Suprapubic skin (tissue), 4 donors: ENCODE measurements around the gene GC. TPM values are rescaled to one million over a fixed set of nuclear protein-coding genes. Genes with fewer than 3 reads are reported as not detected.

ENCODE experiments used
- DNase-seq, 2 donors: peaks; one replicate each; pipeline ENCODE4 v3.0.0-alpha.2; 2019; ENCODE audit warnings: low spot score in 2 of 2
- H3K27ac ChIP-seq: fragments of 200-600 bp; sonication (generic); one replicate; pipeline ENCODE4 v1.5.1; 2019
- H3K27me3 ChIP-seq: fragments of 200-600 bp; sonication (generic); one replicate; pipeline ENCODE4 v1.5.1; 2019
- H3K36me3 ChIP-seq: fragments of 200-600 bp; sonication (generic); one replicate; pipeline ENCODE4 v1.5.1; 2019
- H3K4me1 ChIP-seq: fragments of 200-600 bp; sonication (generic); one replicate; pipeline ENCODE4 v1.5.1; 2019
- H3K4me3 ChIP-seq: fragments of 200-600 bp; sonication (generic); one replicate; pipeline ENCODE4 v1.5.1; 2019; ENCODE audit warnings: mild to moderate bottlenecking
- H3K9me3 ChIP-seq: fragments of 200-600 bp; sonication (generic); one replicate; pipeline ENCODE4 v1.5.1; 2019
- CTCF ChIP-seq, 2 donors: fragments of 200-600 bp in 1 of 2; fragments of 450-650 bp in 1 of 2; sonication (generic) in 1 of 2; IDR thresholded peaks; one replicate each; pipeline ENCODE4 v1.5.1; 2016 to 2019; ENCODE audit warnings: antibody characterized with exemption in 2 of 2, mild to moderate bottlenecking in 1 of 2, moderate library complexity in 1 of 2
- EP300 ChIP-seq: sonication (generic); formaldehyde crosslinking; IDR thresholded peaks from one replicate; pipeline ENCODE4 v1.6.1; 2017; ENCODE audit warnings: antibody characterized with exemption
- POLR2A ChIP-seq, 2 donors: fragments of 450-650 bp; IDR thresholded peaks; one replicate each; pipeline ENCODE4 v1.6.1; 2017; ENCODE audit warnings: antibody characterized with exemption in 2 of 2, mild to moderate bottlenecking in 2 of 2, moderate library complexity in 2 of 2
- POLR2AphosphoS5 ChIP-seq, 3 donors: sonication (generic); formaldehyde crosslinking; IDR thresholded peaks; one replicate each; pipeline ENCODE4 v1.6.1; 2017; ENCODE audit warnings: antibody characterized with exemption in 3 of 3
- WGBS: methylation state at CpG from one replicate; pipeline ENCODE4 v1.1.5; 2018; 5-methylcytosine and 5-hydroxymethylcytosine counted together
- total RNA-seq, 4 donors: library from RNA; depleted of rRNA; stranded (reverse); fragments of >200 nt; gene quantifications; one replicate each; pipeline ENCODE4 v1.1.0, GENCODE V29; 2016

Gene GC
- 1 to 10 TPM in 1 of 4 donors, not detected in 3; 5.2 TPM for total RNA-seq

DNA sequence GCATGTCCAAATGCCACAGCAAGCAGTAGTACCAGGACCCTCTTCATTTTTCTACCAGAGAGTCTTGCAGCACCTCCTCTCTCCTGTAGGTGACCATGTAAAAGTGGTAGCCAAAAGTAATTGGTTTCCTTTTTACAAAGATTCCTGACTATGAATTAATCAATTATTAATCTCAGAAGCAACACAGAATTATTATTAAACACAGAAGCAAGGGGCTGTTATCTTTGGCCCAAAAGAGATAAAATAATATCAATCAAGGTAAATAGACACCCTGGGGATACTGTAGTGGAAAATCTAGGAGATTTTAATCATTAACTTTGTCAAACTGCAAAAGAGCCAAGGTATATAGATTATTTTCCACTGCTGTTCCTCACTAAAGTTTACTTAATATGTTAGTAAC is at the start of gene GC:
GC (minus strand) TSS at position 108 of the 400 bp plus-strand sequence; CDS start at position 47, 61 bp downstream.
- H3K4me1 ChIP-seq: no peaks in the 10 kb centered on the region
- no peak within 1 kb of the TSS for H3K4me3 ChIP-seq
- H3K27ac ChIP-seq: no peak within 1 kb of the TSS
- H3K27me3 ChIP-seq: no peaks in the 10 kb centered on the region
- TF ChIP-seq POLR2AphosphoS5 (IDR thresholded peaks at IDR 0.05): no peak
- no peak for TF ChIP-seq EP300
- no peak for TF ChIP-seq CTCF (IDR thresholded peaks at IDR 0.05)
- TF ChIP-seq POLR2A (IDR thresholded peaks at IDR 0.05): no peak
- no peak for DNase-seq
- H3K9me3 ChIP-seq: no peaks in the 10 kb centered on the region
- H3K36me3 ChIP-seq: no peaks in the 10 kb centered on the region

- Histone ChIP-seq H3K9me3 (no peaks in the 10 kb centered on the region), H3K4me1 (no peaks in the 10 kb centered on the region), H3K4me3 (no peak overlapping the region), H3K36me3 (no peaks in the 10 kb centered on the region), H3K27ac (no peak overlapping the region), H3K27me3 (no peaks in the 10 kb centered on the region)
- no peak for TF ChIP-seq CTCF (IDR thresholded peaks at IDR 0.05)
- TF ChIP-seq EP300: no peak
- TF ChIP-seq POLR2AphosphoS5 (IDR thresholded peaks at IDR 0.05): no peak
- no peak for TF ChIP-seq POLR2A (IDR thresholded peaks at IDR 0.05)
- DNase-seq: no peak
- WGBS: 52% methylated on average over 10 of the region's 10 CpGs
Observed at GRCh38 chr4:71833232-71833900, 49.5 kb upstream of the GC start.

- TF ChIP-seq CTCF (IDR thresholded peaks at IDR 0.05) (no peak), POLR2AphosphoS5 (IDR thresholded peaks at IDR 0.05) (no peak), EP300 (no peak), POLR2A (IDR thresholded peaks at IDR 0.05) (no peak)
- 42% methylated on average over 3 of the region's 3 CpGs for WGBS
- no peaks in the 10 kb centered on the region for H3K9me3 ChIP-seq
- no peak for DNase-seq
- H3K27ac ChIP-seq: no peak overlapping the region
- no peaks in the 10 kb centered on the region for H3K36me3 ChIP-seq
- no peaks in the 10 kb centered on the region for H3K4me1 ChIP-seq
- H3K4me3 ChIP-seq: no peak overlapping the region
- no peaks in the 10 kb centered on the region for H3K27me3 ChIP-seq
Observed at GRCh38 chr4:71832049-71832448, 48.2 kb upstream of the GC start.

- TF ChIP-seq POLR2A (IDR thresholded peaks at IDR 0.05) (no peak), CTCF (IDR thresholded peaks at IDR 0.05) (no peak), EP300 (no peak), POLR2AphosphoS5 (IDR thresholded peaks at IDR 0.05) (no peak)
- H3K27ac ChIP-seq: no peak overlapping the region
- no peaks in the 10 kb centered on the region for H3K4me1 ChIP-seq
- H3K4me3 ChIP-seq: no peak overlapping the region
- no peaks in the 10 kb centered on the region for H3K36me3 ChIP-seq
- H3K27me3 ChIP-seq: no peaks in the 10 kb centered on the region
- DNase-seq: no peak
- H3K9me3 ChIP-seq: no peaks in the 10 kb centered on the region
- WGBS: 79% methylated on average over 4 of the region's 4 CpGs
Observed at GRCh38 chr4:71830497-71831190, 46.8 kb upstream of the GC start.

GRCh38 chr4:71828470-71828869 is 44.6 kb upstream of the GC start:
- Histone ChIP-seq H3K9me3 (no peaks in the 10 kb centered on the region), H3K27me3 (no peaks in the 10 kb centered on the region), H3K27ac (no peak overlapping the region), H3K4me1 (no peaks in the 10 kb centered on the region), H3K36me3 (no peaks in the 10 kb centered on the region), H3K4me3 (no peak overlapping the region)
- WGBS: 78% methylated on average over 1 of the region's 1 CpG
- DNase-seq: no peak
- TF ChIP-seq POLR2A (IDR thresholded peaks at IDR 0.05) (no peak), EP300 (no peak), CTCF (IDR thresholded peaks at IDR 0.05) (no peak), POLR2AphosphoS5 (IDR thresholded peaks at IDR 0.05) (no peak)
